Stimulated activated CD8-positive, alpha-beta memory T cell treated with anti-CD3 and anti-CD28 coated beads, Interleukin-12 subunit alpha, Interleukin-12 subunit beta, amount 100 ng/mL, for 24 hours (primary cell): ENCODE results near the gene RIPK4.
"Not testable (repeated sequence)": the region's sequence is repeated elsewhere in the genome, so short reads cannot be mapped to it uniquely, and the experiment has no call there.

Experiments used
- DNase-seq: peaks from one replicate; pipeline ENCODE4 v3.0.0-alpha.2; 2020; ENCODE audit errors: extremely low read depth

RIPK4 gene

DNA sequence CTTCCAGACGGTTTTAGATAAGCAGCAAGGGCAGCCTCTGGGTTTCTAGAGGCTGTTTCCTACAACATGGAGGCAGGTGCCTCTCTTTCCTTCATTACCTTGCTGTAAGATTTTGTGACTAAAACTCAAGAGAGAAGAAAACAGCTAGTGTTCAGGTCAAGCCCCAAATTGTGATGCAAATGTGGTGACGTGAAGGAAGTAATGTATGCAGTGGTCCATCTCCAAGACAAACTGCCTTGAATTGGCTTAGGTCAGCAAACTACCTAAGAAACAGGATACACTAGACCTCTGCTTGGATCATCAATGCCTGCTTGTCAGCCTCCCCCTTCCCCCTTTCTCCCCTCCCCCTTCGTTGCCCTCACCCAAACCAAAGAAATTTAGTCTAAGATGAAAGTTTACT, 28.9 kb upstream of the RIPK4 start:
- no peak for DNase-seq

DNA sequence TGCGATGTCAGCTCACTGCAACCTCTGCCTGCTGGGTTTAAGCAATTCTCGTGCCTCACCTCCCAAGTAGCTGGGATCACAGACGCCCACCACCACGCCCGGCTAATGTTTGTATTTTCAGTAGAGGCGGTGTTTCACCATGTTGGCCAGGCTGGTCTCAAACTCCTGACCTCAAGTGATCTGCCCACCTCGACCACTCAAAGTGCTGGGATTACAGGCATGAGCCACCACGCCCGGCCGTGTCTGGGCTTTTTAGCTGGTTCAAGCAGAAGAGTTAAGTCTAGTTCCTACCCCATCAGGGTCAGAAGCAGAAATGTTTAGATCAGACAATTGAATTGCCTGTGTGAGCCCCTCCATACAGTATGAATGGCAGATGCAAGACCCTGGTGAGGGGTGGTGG, 27.7 kb upstream of the RIPK4 start:
- no peak for DNase-seq

DNA sequence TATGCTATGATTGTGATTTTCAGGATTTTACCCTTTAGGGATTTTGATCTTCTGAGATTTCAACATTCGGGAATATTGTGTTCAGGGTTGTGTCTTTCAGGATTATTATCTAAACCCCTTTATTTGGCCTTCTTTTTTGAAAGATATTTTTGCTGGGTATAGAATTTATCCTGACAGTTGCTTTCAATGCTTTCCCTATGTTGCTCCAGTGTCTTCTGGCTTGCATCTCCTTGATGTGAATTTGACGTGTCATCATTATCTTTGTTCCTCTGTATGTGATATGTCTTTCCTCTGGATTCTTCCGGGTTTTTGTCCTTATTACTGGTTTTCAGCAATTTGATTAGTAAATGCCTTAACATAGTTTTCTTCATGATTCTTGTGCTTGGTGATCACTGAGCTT, 25.9 kb upstream of the RIPK4 start:
- no peak for DNase-seq

DNA sequence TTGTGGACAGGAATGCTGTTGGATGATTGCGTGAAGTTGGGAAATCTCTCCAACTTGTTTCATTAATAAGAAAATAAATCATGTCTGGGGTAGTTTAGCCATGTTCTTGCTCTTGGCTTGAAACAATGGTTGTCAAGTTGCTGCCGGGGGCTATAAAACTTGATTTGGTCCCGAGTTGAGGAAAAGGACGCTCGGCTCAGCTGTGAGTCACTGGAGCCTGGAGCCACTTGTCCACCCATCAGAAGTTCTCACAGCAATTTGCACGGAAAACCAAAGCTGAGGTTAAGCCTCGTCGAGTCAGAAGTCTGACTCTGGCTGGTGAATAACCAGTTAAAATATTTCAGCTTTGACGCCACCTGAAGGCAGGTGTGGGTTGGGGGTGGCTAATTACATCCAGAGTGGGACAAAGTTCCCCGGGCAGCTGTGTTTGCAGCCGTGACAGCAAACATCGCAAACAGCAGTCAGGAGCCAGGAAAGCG, 19.7 kb upstream of the RIPK4 start:
- DNase-seq: no peak

DNA sequence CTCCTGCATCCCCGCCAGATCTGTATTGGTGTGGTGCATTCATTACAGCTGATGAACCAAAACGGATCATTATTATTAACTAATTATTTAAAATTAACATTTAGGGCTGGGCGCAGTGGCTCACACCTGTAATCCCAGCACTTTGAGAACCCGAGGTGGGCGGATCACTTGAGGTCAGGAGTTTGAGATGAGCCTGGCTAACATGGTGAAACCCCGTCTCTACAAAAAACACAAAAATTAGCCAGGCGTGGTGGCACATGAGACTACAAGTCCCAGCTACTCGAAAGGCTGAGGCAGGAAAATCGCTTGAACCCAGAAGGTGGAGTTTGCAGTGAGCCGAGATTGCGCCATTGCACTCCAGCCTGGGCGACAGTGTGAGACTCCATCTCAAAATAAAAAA, 18.4 kb upstream of the RIPK4 start:
- DNase-seq: not testable (repeated sequence)

DNA sequence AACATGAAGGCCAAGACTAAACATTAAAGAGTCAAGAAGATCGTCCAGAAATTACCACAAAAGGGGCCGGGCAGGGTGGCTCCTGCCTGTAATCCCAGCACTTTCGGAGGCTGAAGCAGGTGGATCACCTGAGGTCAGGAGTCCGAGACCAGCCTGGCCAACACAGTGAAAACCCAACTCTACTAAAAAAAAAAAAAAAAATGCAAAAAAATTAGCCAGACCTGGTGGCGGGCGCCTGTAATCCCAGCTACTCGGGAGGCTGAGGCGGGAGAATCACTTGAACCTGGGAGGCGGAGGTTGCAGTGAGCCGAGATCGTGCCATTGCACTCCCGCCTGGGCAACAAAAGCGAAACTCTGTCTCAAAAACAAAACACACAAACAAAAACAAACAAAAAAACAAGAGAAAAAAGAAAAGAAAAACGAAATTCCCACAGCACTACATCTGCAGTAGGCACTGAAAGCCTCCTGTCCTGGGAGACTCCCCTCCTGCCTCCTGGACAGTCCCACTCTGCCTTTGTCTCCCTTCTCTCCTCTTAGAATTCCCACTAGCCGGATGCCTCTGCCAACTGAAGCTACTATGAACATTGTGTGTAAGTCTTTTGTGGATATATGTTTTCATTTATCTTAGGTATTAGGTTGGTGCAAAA, 17.7 kb upstream of the RIPK4 start:
- DNase-seq: no peak

DNA sequence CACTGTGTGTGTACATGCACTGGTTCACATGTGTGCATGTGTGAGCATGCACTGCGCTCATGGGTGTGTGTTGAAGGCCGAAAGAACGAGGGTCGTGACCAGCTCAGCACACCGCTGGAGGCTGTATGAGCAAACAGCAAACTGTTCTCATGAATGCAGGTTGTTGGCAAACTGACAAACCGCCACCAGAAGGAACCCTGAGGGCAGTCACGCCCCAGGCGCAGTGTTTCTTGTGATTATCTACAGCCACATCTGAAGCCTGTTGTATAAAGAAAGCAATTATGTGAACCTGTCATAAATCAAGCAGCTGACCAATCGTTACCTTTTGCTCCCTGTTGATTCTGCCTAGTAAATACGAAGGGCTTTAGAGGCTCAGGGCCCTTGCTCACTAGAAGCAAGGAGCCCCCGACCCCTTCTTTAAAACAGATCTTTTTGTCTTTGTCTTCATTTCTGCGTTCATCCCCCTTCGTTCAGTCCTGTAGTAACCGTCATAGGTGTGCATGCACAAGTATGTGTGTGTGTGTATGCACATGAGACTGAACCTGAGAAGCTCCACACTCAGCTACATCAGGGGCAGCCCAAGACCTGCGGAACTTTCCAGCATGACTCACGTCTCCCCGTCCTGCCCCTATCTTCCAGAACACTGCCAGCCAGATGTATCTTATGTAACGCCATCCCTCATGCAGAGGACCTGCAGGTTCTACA, 16.8 kb upstream of the RIPK4 start:
- DNase-seq: no peak

DNA sequence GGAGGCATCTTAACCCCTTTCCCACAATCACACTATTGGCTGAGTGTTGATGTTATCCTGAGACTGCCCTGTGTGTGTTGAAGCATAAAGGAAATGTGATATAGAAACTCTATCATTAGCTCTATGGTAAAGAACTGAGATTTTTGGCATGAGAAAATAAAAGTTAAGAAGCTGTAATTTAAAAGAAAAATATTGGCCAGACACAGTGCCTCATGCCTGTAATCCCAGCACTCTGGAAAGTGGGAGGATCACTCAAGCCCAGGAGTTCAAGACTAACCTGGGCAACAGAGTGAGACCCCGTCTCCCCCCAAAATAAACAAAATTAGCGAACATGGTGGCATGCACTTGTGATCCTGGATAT, 14.2 kb upstream of the RIPK4 start:
- DNase-seq: no peak

DNA sequence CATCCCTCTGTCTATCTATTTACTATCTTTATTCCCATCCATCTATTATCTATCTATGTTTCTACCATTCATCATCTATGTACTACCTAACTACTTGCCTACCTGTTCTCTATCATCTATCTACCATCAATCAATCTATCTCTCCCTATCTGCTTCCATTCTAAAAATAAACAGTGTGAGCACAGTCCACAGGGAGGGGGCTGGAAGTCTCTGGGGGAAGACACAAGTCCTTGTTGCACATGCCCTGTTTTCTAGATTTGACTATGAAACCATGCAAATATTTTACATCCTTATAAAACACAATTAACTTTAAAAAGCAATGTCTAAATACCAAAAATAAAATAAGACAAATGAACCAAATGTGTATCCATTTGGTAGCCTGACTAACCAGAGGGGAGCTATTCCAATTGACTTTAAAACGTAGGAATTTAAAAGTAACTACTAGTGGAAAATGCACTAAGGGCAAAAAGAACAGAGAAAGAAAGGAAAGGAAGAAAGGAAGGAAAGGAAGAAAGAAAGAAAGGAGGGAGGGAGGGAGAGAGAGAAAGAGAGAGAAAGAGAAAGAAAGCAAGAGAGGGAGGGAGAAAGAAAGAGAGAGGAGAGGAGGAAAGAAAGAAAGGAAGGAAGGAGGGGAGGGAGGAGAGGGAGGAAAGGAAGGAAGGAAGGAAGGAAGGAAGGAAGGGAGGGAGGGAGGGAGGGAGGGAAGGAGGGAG, 13.6 kb upstream of the RIPK4 start:
- no peak for DNase-seq

DNA sequence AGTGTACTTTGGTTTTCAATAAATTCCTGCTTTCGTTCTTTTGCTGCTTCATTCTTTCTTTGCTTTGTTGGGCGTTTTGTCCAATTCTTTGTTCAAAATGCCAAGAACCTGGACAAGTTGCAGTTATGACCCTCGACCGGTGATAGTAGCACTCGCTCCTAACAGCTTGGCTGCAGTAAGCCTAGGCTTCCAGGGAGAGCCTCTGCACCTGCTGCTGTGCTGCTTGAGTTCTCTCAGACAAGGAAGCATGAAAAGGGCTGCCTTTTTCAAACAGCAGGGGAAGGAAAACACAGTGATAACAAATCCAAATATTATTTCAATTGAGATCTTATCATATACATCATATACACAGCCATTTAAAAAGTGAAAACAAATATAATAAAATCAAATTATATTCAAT, 12.8 kb upstream of the RIPK4 start:
- no peak for DNase-seq

DNA sequence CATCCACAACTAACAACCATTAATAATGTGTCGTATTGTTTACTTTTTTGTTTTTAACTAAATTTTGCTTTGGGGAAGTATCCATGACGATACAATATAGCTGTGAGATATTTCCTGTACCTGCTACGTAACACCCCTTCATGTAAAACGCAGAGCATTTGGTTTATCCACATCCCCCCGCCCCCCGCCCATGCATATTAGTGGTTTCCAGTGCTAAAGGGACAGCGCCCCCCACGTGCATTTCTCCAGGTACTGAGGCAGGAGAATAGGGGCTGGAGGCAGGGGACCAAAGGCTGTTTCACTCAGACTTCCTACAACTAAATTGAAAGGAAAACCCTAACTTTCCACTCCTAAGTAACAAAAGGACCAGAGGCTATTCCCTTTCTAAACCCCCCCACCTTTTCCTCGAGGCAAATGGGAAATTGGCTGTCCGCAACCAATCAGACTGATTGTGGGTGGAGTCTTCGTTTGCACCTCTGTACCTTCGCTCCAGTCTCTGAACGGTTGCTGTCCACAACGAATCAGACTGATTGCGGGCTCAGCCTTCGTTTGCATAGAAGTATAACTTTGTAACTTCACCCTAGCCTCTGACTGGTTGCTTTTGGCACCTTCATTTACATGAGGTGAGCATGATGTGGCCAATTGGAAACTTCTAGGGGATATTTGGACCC, 12.2 kb upstream of the RIPK4 start:
- no peak for DNase-seq

DNA sequence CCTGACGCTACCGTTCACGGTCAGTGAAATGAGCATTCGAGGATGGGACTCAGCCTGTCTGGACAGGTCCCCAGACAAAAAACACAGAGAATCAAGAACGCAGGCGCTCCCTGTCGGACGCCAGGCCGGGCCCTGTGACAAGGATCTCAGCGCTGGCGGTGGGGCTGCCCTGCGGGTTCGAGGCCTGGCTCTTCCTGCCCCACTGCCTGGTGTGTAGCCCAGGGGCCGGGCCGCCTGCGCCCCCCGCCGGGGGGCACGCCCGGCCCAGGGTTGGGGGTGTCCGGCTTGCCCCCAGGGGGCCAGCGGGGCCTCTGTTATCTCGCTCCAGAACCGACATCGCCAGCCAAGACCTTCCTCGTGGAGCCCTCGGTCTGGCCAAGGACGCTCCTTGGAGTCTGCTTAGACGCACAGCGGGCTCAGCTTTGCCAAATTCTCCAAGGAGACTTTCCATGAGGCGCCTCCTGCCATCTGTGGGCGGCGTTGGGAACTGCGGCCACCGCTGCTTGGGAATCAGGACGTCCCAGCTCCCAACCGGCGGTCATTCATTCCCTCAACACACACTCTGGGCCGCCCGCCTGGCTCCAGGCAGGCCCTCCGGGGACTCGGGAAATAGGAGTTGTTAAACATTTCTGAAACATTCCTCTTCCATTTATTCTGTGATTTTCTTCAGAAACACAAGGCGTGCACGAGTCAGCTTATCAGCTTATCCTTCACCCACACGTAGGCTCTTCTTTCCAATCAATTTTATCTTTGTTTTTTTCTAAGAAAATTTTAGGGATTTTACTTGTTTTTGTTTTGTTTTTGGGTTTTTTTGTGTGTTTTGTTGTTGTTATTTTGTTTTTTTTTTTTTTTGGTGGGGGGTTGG, 11.3 kb upstream of the RIPK4 start:
- no peak for DNase-seq

DNA sequence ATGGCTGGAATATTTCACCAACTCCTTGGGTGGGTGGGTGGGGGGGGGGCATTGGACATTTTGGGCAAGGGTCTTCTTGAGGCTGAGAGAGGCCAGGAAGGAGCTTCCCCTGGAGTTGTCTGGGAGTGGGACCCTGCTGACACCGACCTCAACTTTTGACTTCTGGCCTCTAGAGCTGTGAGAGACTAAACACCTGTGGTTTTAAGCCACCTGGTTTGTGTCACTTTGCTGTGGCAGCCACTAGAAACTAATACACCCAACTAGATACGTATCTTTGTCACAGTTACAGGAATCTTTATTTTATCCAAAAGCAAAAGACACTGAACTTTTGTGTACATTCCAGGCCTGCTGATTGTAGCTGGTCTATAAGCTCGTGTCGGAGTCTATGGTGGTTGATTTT, 9.9 kb upstream of the RIPK4 start:
- DNase-seq: no peak

DNA sequence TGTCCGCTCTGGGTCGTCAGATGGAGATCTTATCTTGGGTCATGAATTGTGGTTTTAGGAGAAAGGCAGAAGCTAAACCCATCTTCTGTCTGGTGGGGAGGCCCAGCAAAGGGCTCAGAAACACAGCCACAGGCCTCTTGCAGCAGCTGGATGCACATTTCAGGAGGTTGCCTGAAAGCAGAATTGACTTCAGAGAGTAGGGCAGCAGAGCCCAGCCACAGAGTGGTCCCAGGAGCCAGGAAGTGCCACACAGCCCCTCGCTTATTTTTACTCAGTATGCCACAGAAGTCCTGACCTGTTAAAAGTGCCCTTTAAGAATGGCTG, 8.3 kb upstream of the RIPK4 start:
- no peak for DNase-seq

DNA sequence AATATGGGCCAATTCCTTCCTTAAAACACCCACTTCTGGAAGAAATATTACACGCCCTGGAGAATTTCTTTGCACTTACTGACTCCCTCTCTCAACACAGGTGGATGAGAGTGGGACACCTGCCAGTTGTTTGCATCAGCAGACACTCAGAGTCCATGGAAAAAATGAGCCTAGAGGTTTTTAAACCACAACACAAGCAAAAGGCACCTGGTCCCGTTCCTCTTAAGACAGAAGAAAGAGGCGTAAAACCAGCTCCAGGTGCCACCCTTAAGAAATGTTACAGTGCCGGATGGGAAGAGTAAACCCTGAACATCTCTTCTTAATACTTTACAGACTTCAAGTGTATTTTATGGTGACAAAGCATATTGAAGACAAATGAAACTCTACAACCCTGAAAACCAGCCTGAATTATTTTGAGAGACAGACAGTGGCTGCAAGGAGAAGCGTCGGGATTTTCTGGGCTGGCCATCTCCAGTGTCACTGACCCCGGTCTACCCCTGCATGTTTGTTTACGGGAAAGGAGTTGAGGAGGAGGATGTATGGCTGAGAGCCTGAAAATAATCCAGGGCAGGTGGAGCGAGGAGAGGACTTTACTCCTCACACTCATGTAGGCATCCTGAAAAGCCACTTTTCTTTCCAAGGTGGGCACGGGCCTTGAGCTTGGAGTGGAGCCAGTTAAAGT, 7.8 kb upstream of the RIPK4 start:
- no peak for DNase-seq

DNA sequence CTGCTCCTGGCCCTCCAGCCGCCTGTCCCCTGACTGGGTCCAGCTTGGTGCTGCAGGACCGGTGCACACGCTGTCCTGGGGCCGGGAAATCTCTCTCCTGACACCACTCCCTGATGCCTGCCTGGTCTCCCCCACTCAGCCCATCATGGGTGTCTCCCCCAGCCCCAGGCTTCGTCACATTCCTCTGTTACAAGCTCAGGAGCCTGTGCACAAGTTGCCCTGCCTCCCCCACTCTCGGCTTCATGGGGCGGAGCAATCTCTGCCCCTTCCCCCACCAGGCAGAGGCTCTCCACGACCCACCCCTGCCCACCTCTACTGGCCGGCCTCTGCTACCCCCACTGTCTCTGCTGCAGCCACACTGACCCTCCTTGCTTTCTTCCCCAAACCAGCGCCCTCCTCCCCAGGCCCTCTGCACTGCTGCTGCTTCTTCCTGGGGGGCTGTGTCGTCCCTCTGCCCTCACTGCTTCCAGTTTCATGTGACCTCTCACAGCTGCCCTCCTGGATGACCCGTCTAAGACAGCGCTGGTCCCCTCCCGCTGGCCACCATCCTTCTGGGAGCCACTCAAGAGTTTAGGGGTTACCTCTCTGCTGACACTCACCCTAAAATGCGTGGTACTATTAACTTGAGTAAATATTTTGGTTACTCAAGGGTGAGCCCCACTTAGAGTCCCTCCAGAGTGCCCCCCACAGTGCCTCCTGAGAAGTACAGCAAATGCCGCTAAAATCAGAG, 5.7 kb upstream of the RIPK4 start:
- no peak for DNase-seq

DNA sequence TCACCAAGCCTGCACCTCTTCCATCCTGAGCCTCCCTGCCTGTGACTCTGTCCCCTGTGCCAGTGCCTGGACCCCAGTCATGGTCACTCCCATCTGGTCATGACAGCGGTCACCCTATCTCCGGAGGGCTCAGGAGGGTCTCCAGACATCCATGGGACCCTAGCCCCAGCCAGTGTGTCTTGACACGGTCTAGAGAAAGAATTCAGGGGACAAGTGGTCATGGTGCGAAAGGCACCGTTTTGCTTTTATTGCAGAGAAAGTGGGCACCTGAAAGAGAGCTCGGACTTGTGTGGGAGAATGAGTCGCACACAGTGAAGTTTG, 4.7 kb upstream of the RIPK4 start:
- DNase-seq: no peak

DNA sequence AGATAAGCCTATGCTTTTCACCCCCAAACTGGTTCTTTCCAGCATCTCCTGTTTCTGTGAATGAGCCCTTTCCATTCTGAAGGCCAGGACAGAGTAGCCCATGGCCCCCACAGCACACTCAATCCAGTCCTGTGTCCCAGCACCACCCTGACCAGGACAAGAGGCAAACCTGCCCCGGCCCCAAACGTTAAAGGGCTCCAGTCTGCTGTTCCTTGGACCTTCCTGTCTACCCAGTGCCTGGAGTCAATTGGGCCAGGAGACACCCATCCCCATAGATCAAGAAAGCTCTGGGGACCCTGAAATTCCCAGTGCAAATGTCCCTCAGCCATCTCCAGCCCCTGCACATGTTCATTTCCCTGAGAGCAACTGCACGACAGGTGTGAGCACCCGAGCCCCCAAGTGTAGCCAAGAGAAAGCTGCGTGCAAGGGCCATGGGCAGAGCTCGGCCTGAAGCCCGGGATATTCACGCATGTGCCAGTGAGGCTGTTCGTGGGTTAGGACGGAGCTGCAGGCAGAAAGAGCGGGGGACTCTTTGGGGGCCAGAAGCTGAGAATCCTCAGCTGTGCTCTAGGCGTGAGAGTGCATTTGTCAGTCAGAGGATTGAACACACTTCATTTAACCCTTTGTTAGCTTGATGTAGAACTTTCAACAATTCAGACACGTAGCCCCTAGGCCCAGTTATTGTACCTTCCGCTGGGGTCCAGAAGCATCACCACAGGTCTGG, 4.2 kb upstream of the RIPK4 start:
- DNase-seq: no peak

DNA sequence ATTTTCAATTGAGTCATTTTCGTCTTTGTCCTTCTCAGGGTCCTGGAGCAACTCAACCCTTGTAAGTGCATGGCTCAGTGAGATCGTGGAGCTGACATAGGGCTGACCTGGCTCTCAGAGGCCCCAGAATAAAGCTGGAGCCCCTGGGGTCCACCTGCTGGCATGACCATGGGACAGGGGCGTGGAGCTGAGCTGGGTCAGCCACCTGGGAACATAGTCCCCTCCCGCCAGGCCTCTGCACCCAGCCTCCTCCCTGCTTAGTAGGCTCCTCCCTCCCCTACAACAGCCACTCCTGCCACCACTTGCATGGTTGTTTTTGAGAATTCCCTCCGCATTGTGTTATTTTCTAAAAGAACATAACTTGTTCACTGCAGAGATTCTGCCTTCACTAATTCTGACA, 3.1 kb upstream of the RIPK4 start:
- no peak for DNase-seq

DNA sequence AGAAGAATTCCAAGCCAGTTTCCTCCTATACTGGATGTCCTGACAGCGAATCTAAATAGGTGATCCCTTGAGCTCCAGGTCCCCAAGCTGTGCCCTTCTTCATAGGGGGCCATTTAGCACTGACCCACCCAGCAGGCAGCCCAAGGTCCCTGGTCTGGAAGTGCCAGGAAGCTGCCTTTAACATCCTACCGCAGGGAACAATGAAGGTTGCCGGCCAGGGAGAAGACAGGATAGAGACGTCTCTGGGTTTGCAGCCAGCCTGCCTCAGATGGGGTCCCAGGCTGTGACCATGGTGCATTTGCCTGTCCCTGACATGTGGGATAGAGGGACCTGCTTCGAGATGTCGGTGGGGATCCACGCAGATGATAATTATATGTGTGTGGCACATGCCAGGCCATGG, 2.7 kb upstream of the RIPK4 start:
- DNase-seq: no peak
